ENCODE data around the gene CC2D2B.
"Not testable (repeated sequence)": the region's sequence is repeated elsewhere in the genome, so short reads cannot be mapped to it uniquely, and the experiment has no call there.

Gene CC2D2B

DNA sequence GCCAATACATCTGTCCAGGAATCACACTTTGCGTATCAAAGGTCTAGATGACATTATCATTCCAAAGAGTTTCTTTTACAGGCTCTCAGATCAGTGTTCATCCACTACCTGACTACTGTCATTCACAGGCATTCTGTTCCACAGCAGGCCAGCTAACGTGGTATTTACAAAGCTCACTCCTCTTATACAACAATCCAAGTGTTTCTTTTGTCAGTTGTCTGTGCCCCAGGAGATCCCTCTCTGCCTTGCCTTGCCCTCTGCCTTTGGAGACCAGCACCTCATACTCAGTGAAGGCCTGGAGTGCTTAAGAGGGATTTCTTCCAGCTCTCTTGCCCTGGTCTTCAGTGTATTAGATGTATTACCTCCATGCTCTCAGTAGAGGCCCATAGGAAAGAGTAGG is 34.6 kb upstream of the CC2D2B start:
- no peak for TF ChIP-seq ESRRG (CRISPR knock-in tag; IDR thresholded peaks at IDR 0.05)
- no peak for TF ChIP-seq RARB (CRISPR knock-in tag; IDR thresholded peaks at IDR 0.05)
- no peak for TF ChIP-seq BACH2 (CRISPR knock-in tag; IDR thresholded peaks at IDR 0.05; ENCODE audit: borderline replicate concordance)
- no peak for TF ChIP-seq SNAI2 (CRISPR knock-in tag; IDR thresholded peaks at IDR 0.05)
- no peak for TF ChIP-seq CSDC2 (CRISPR knock-in tag; IDR thresholded peaks at IDR 0.05)
- TF ChIP-seq, protein P1, sequence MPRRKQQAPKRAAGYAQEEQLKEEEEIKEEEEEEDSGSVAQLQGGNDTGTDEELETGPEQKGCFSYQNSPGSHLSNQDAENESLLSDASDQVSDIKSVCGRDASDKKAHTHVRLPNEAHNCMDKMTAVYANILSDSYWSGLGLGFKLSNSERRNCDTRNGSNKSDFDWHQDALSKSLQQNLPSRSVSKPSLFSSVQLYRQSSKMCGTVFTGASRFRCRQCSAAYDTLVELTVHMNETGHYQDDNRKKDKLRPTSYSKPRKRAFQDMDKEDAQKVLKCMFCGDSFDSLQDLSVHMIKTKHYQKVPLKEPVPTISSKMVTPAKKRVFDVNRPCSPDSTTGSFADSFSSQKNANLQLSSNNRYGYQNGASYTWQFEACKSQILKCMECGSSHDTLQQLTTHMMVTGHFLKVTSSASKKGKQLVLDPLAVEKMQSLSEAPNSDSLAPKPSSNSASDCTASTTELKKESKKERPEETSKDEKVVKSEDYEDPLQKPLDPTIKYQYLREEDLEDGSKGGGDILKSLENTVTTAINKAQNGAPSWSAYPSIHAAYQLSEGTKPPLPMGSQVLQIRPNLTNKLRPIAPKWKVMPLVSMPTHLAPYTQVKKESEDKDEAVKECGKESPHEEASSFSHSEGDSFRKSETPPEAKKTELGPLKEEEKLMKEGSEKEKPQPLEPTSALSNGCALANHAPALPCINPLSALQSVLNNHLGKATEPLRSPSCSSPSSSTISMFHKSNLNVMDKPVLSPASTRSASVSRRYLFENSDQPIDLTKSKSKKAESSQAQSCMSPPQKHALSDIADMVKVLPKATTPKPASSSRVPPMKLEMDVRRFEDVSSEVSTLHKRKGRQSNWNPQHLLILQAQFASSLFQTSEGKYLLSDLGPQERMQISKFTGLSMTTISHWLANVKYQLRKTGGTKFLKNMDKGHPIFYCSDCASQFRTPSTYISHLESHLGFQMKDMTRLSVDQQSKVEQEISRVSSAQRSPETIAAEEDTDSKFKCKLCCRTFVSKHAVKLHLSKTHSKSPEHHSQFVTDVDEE (CRISPR knock-in tag; IDR thresholded peaks at IDR 0.05) = no peak
- no peak for TF ChIP-seq ARNTL (CRISPR knock-in tag; IDR thresholded peaks at IDR 0.05; ENCODE audit: borderline replicate concordance, low read depth)
- ATAC-seq = no peak

DNA sequence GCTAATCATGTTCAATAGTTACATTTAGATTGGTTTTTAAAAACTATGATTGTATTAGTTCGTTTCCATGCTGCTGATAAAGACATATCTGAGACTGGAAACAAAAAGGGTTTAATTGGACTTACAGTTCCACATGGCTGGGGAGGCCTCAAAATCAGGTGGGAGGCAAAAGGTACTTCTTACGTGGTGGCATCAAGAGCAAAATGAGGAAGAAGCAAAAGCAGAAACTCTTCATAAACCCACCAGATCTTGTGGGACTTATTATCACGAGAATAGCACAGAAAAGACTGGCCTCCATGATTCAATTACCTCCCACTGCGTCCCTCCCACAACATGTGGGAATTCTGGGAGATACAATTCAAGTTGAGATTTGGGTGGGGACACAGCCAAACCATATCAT is 34.1 kb upstream of the CC2D2B start:
- TF ChIP-seq, protein P1 (CRISPR knock-in tag; IDR thresholded peaks at IDR 0.05) = no peak
- TF ChIP-seq ARNTL (CRISPR knock-in tag; IDR thresholded peaks at IDR 0.05; ENCODE audit: borderline replicate concordance, low read depth) (no peak), CSDC2 (CRISPR knock-in tag; IDR thresholded peaks at IDR 0.05) (no peak), ZNF565 (CRISPR knock-in tag; conservative IDR thresholded peaks at IDR 0.05; ENCODE audit: low read depth) (no peak), ESRRG (CRISPR knock-in tag; IDR thresholded peaks at IDR 0.05) (no peak), OSR1 (CRISPR knock-in tag; IDR thresholded peaks at IDR 0.05) (no peak), ZNF8 (CRISPR knock-in tag; IDR thresholded peaks at IDR 0.05) (no peak), ISL1 (CRISPR knock-in tag; IDR thresholded peaks at IDR 0.05) (no peak), TOX (CRISPR knock-in tag; IDR thresholded peaks at IDR 0.05; ENCODE audit: borderline replicate concordance) (no peak)
- TF ChIP-seq, protein P2, sequence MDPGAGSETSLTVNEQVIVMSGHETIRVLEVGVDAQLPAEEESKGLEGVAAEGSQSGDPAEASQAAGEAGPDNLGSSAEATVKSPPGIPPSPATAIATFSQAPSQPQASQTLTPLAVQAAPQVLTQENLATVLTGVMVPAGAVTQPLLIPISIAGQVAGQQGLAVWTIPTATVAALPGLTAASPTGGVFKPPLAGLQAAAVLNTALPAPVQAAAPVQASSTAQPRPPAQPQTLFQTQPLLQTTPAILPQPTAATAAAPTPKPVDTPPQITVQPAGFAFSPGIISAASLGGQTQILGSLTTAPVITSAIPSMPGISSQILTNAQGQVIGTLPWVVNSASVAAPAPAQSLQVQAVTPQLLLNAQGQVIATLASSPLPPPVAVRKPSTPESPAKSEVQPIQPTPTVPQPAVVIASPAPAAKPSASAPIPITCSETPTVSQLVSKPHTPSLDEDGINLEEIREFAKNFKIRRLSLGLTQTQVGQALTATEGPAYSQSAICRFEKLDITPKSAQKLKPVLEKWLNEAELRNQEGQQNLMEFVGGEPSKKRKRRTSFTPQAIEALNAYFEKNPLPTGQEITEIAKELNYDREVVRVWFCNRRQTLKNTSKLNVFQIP (CRISPR knock-in tag; IDR thresholded peaks at IDR 0.05; ENCODE audit: borderline replicate concordance, low read depth) = no peak
- TF ChIP-seq, protein P3, sequence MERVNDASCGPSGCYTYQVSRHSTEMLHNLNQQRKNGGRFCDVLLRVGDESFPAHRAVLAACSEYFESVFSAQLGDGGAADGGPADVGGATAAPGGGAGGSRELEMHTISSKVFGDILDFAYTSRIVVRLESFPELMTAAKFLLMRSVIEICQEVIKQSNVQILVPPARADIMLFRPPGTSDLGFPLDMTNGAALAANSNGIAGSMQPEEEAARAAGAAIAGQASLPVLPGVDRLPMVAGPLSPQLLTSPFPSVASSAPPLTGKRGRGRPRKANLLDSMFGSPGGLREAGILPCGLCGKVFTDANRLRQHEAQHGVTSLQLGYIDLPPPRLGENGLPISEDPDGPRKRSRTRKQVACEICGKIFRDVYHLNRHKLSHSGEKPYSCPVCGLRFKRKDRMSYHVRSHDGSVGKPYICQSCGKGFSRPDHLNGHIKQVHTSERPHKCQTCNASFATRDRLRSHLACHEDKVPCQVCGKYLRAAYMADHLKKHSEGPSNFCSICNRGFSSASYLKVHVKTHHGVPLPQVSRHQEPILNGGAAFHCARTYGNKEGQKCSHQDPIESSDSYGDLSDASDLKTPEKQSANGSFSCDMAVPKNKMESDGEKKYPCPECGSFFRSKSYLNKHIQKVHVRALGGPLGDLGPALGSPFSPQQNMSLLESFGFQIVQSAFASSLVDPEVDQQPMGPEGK (CRISPR knock-in tag; IDR thresholded peaks at IDR 0.05; ENCODE audit: borderline replicate concordance) = no peak
- ATAC-seq = no peak

DNA sequence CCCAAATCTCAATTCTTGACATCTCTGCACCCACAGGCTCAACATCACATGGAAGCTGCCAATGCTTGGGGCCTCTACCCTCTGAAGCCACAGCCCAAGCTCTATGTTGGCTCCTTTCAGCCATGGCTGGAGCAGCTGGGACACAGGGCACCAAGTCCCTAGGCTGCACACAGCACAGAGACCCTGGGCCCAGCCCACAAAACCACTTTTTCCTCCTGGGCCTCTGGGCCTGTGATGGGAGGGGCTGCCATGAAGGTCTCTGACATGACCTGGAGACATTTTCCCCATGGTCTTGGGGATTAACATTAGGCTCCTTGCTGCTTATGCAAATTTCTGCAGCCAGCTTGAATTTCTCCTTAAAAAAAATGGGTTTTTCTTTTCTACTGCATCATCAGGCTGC is 33.0 kb upstream of the CC2D2B start:
- ATAC-seq = not testable (repeated sequence)

DNA sequence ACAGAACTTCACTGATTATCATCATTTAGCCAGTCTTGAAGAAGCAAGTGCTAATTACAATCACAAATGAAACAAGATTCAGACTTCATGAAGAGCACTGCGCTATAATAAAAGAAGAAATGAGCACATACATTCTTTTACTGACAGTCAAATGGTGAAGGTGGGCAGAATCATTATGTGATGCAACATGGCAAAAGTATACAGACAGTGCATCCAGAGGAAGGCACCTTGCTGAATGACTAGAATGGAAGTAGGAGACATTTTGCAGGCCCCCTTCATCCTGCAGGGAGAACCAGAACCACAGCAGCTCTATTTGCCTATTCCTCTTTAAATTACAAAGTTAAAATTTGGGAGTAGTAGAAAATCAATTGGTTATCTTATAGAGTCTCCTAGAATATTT is 31.0 kb upstream of the CC2D2B start:
- ATAC-seq = no peak
- TF ChIP-seq BACH2 (CRISPR knock-in tag; IDR thresholded peaks at IDR 0.05; ENCODE audit: borderline replicate concordance) (no peak), ZNF565 (CRISPR knock-in tag; conservative IDR thresholded peaks at IDR 0.05; ENCODE audit: low read depth) (no peak), ZFP30 (CRISPR knock-in tag; IDR thresholded peaks at IDR 0.05) (no peak), ARNTL (CRISPR knock-in tag; IDR thresholded peaks at IDR 0.05; ENCODE audit: borderline replicate concordance, low read depth) (no peak), ZFP3 (CRISPR knock-in tag; IDR thresholded peaks at IDR 0.05) (no peak), TCF4 (CRISPR knock-in tag; IDR thresholded peaks at IDR 0.05; ENCODE audit: borderline replicate concordance) (no peak), RARB (CRISPR knock-in tag; IDR thresholded peaks at IDR 0.05) (no peak), TOX (CRISPR knock-in tag; IDR thresholded peaks at IDR 0.05; ENCODE audit: borderline replicate concordance) (no peak), ZNF8 (CRISPR knock-in tag; IDR thresholded peaks at IDR 0.05) (no peak)
- TF ChIP-seq, protein P4, sequence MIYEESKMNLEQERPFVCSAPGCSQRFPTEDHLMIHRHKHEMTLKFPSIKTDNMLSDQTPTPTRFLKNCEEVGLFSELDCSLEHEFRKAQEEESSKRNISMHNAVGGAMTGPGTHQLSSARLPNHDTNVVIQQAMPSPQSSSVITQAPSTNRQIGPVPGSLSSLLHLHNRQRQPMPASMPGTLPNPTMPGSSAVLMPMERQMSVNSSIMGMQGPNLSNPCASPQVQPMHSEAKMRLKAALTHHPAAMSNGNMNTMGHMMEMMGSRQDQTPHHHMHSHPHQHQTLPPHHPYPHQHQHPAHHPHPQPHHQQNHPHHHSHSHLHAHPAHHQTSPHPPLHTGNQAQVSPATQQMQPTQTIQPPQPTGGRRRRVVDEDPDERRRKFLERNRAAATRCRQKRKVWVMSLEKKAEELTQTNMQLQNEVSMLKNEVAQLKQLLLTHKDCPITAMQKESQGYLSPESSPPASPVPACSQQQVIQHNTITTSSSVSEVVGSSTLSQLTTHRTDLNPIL (CRISPR knock-in tag; IDR thresholded peaks at IDR 0.05; ENCODE audit: low read depth) = no peak

Measured in SK-N-SH treated with all-trans-retinoic acid at 6 μM for 48 hours (cell line).